Bronchial epithelial cell (primary cell): ENCODE data around the gene NACA. TPM values are rescaled to one million over a fixed set of nuclear protein-coding genes. Genes with fewer than 3 reads are reported as not detected.

ENCODE experiments used
- DNase-seq: peaks from one replicate; pipeline ENCODE4 v3.0.0-alpha.2; 2010; ENCODE audit warnings: low read depth
- FAIRE-seq: peaks from 2 replicates; lab custom pipeline; 2011; peaks lifted over from hg19 to GRCh38; lab: Jason Lieb, UNC
- H3K27me3 ChIP-seq: 2 replicates; pipeline ENCODE4 v1.5.1; 2011; ENCODE audit warnings: low read length; ENCODE audit not compliant: control insufficient read depth, insufficient read depth
- H3K36me3 ChIP-seq: 2 replicates; pipeline ENCODE4 v1.5.1; 2011; ENCODE audit warnings: low read length; ENCODE audit not compliant: control insufficient read depth, insufficient read depth
- H3K4me3 ChIP-seq: 2 replicates; pipeline ENCODE4 v1.5.1; 2011; ENCODE audit warnings: mild to moderate bottlenecking, low read depth, low read length, control low read depth
- CTCF ChIP-seq: IDR thresholded peaks from 2 replicates; pipeline ENCODE4 v1.5.1; 2011; ENCODE audit warnings: mild to moderate bottlenecking, moderate library complexity, low read length, control low read depth, inconsistent platforms; ENCODE audit not compliant: insufficient read depth, severe bottlenecking
- total RNA-seq: library from RNA; depleted of rRNA; stranded (reverse); fragments of >200 nt; gene quantifications from 2 replicates; pipeline ENCODE4 v1.2.1, GENCODE V29; 2014

The NACA gene
- total RNA-seq, 1 donor from 2014 or later: 1,412 TPM

- DNase-seq (no peak), FAIRE-seq (no peak)
- TF ChIP-seq CTCF: no peak
- Histone ChIP-seq H3K4me3 (peak overlapping the region; percentile 68), H3K36me3 (peaks cover 6% of the 10 kb centered on the region), H3K27me3 (no peaks in the 10 kb centered on the region)
Observed at GRCh38 chr12:56725723-56726102, 614 bp upstream of the NACA start.

- peak overlapping the region; percentile 68 for H3K4me3 ChIP-seq
- peak; percentile 8 for DNase-seq
- H3K27me3 ChIP-seq: no peaks in the 10 kb centered on the region
- no peak for TF ChIP-seq CTCF
- no peak for FAIRE-seq
- peaks cover 10% of the 10 kb centered on the region for H3K36me3 ChIP-seq
Observed at GRCh38 chr12:56724701-56724971, 463 bp downstream of the NACA start.

- DNase-seq (peak; percentile 71), FAIRE-seq (no peak)
- Histone ChIP-seq H3K36me3 (peaks cover 13% of the 10 kb centered on the region), H3K4me3 (peak overlapping the region; percentile 68), H3K27me3 (no peaks in the 10 kb centered on the region)
- no peak for TF ChIP-seq CTCF
Observed at GRCh38 chr12:56723889-56724700, 1.0 kb downstream of the NACA start.

GRCh38 chr12:56723352-56723751 is 1.7 kb downstream of the NACA start:
- Histone ChIP-seq H3K4me3 (peak overlapping the region; percentile 68), H3K36me3 (peaks cover 16% of the 10 kb centered on the region), H3K27me3 (no peaks in the 10 kb centered on the region)
- no peak for TF ChIP-seq CTCF
- FAIRE-seq: no peak
- DNase-seq: no peak

- Histone ChIP-seq H3K27me3 (no peaks in the 10 kb centered on the region), H3K4me3 (peak overlapping the region; percentile 68), H3K36me3 (peaks cover 16% of the 10 kb centered on the region)
- DNase-seq (peak; percentile 45), FAIRE-seq (no peak)
- no peak for TF ChIP-seq CTCF
Observed at GRCh38 chr12:56722832-56723231, 2.3 kb downstream of the NACA start.

GRCh38 chr12:56721721-56722120 is 3.4 kb downstream of the NACA start:
- no peak for FAIRE-seq
- H3K36me3 ChIP-seq: peaks cover 20% of the 10 kb centered on the region
- H3K4me3 ChIP-seq: peak overlapping the region; percentile 9
- TF ChIP-seq CTCF: no peak
- no peak for DNase-seq
- no peaks in the 10 kb centered on the region for H3K27me3 ChIP-seq
